ENCODE data around the gene ABHD8.
A peak's percentile ranks its signal among the peaks of the same experiment; 100 is the strongest.
"Not testable (repeated sequence)": the region's sequence is repeated elsewhere in the genome, so short reads cannot be mapped to it uniquely, and the experiment has no call there.

ABHD8 gene

DNA sequence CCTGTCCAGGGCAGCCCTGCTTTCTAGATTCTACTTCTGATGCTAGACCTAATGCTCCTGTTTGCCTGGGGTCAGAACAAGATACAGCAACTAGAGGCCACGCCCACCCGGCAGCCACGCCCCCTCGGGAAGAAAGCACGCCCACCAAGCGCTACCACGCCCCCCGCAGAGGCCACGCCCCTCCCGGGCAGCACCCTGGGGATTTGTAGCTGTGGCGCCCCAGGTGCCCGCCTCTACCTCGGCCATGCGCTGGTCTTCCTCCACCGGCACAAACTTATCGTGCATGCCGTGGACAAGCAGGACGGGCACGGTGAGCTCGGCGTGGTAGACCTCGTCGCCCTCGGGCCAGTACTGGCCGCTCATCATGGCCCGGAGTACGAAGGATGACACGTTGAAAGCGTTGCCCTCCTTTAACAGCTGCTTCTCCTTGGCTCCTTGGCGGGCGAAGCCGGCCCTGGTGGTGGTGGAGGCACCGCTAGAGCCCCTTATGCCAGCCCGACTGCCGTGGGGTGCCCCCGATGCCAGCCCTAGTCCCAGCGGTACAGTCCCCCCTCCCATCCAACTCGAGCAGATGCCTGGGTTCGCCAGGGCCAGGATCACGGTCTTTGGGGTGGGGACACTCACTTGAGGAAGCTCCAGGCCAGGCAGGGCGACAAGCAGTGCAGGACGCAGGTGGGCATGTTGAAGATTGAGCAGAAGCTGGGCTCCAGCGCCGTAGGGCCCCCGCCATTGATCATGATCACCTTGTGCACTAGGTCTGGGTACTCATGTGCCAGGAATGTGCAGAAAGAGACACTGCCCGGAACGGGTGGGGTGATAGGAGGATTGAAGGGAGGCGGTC is 9.0 kb downstream of the ABHD8 start:
- peak; percentile 71 for DNase-seq

DNA sequence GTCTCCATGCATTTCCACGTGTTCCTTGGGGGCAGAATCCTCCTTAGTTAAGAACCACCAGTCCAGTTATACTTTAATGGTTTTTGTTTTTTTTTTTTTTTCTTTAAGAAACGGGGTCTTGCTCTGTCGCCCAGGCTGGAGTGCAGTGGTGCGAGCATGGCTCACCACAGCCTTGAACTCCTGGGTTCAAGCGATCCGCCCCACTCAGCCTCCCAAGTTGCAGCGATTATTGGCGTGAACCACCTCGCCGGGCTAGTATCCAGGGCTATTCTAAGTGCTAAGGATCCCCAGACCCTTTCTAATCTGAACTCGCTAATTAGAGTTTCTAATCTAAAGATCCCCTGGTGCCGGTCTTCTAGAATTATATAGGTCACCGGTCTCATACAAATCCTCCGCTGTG is 9.6 kb downstream of the ABHD8 start:
- DNase-seq: no peak

DNA sequence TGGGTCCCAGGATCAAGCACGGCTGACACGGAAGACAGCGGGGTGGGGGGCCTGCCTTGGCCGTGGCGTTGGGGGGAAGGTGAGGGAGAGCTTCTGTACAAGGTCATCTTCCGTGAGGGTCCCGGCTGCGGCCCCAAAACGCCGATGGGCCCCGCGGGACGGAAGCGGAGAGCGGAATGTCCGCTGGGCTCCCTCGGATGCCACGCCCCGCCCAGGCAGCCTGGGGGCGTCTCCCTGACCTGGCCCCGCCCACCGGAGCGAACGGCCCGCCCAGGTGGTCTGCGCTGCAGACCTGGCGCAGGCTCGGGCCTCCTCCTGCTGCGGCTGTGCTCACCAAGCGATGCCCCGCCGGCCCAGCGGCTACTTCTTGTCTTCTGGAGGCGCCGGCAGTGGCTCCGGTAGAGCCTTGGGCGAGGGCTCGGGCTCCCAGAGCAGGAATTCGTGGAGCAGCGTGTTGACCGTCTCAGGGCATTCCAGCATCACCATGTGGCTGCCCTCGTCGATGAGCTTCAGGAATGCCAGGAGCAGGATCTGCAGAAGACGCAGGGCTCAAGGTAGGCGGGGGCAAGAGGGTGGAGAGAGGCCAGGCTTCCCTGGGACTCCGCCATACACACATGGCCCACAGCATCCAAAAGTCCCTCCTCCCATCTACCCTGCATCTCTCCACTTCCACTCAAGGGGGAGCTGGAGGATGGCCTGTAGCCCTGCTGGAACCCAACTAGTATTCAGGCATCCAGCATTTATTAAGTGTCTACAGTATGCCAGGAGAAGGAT is 10.7 kb downstream of the ABHD8 start:
- peak; percentile 80 for DNase-seq

DNA sequence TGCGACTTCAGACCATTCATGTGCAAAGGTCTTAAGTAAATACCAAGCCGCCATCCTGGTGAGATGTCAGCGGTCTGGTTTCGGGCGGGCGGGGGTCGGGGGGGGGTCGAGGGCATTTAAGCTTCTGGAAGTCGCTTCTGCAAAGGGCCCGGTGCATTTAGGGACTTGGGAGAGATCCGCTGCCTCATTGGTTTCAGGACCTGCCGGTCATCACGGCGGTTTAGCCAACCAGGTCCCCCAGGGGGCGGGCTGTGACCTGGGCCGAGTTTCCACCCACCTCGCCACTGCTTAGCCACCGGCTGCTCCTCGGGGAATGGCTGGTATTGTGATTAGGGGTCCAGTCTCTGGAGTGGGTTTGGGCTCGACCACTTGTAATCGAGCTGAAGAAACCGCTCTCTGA is 13.7 kb downstream of the ABHD8 start:
- no peak for DNase-seq

DNA sequence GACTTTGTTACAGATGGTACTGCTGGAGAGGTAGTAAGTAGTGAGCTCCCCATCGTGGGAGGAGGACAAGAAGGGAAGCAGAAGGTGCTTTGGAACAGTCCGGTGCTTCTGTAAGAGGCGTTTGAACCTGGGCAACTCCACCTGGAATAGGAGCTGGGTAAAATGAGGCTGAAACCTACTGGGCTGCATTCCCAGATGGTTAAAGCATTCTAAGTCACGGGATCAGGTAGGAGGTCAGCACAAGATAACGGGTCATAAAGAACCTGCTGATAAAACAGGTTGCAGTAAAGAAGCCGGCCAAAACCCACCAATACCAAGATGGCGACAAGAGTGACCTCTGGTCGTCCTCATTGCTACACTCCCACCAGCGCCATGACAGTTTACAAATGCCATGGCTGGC is 16.5 kb downstream of the ABHD8 start:
- no peak for DNase-seq

DNA sequence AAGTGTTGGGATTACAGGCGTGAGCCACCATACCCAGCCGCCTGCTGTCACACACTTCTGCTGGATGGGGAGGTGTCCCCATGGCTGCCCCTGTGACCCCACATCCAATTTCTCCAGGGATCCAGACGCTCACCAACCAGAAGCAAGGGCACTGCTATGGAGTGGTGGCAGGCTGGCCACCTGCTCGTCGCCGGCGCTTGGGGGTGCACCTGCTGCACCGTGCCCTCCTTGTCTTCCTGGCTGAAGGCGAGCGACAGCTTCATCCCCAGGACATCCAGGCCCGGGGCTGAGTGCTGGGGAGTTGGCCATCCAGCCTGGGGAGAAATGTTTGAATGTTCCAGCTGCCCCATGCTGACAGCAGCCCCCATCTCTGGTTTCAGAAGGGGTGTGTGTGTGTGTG is 17.0 kb downstream of the ABHD8 start:
- DNase-seq: no peak

DNA sequence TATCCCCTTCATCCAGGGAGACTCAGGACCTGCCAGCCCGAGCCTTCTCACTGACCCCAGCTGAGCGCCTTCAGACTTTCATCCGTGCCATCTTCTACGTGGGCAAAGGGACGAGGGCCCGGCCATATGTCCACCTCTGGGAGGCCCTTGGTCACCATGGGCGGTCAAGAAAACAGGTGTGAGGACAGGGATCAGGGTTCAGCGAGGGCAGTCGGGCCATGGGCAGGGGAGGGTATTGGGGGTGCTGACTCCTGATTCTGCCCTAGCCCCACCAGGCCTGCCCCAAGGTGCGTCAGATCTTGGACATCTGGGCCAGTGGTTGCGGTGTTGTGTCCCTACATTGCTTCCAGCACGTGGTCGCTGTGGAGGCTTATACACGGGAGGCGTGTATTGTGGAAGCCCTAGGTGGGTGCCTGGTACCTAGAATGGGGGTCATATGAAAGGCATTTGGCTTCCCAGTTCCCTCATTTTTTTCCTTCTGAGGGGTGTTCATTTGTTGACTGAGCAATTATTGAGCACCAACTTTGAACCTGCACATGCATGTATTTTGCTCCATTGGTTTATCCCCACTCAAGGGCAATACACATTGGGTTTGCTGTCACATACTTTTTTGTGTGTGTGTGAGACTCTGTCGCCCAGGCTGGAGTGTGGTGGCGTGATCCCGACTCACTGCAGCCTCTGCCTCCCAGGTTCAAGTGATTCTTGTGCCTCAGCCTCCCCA is 17.6 kb downstream of the ABHD8 start:
- no peak for DNase-seq

DNA sequence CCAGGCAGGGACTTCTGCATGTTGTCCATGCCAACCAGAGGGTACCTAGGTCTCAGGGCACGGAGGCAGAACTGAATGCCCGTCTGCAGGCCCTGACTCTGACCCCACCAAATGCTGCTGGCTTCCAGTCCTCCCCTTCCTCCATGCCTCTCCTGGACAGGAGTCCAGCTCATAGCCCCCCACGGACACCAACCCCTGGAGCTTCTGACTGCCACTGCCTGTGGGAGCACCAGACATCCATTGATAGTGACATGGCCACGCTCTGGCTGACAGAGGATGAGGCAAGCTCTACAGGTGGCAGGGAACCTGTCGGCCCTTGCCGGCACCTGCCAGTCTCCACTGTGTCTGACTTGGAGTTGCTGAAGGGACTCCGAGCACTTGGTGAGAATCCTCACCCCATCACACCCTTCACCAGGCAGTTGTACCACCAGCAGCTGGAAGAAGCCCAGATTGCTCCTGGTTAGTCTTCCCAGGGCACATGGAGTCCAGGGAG is 19.7 kb downstream of the ABHD8 start:
- no peak for DNase-seq

DNA sequence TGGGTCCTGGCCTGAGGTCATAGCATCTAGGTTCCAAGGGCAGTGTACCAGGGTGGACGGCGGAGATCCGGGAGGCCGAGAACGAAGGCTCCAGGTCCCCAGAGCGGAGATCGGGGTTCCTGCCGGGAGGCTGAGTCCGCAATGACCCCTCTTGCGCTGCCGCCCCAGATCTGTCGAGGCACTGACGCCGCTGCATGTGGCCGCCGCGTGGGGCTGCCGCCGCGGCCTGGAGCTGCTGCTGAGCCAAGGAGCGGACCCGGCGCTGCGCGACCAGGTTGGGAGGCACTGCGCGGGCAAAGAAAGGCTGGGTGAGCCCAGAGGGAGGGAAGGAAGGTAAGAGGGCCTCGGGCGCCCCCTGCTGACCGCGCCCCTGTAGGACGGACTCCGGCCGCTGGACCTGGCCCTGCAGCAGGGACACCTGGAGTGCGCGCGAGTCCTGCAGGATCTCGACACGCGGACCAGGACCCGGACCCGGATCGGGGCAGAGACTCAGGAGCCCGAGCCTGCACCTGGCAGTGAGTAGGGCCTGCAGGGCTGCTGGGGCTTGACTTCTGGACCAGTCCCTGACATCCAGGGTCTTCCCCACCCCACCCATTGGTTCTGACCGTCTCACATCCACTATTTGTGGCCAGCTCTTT is 20.6 kb downstream of the ABHD8 start:
- peak; percentile 85 for DNase-seq

DNA sequence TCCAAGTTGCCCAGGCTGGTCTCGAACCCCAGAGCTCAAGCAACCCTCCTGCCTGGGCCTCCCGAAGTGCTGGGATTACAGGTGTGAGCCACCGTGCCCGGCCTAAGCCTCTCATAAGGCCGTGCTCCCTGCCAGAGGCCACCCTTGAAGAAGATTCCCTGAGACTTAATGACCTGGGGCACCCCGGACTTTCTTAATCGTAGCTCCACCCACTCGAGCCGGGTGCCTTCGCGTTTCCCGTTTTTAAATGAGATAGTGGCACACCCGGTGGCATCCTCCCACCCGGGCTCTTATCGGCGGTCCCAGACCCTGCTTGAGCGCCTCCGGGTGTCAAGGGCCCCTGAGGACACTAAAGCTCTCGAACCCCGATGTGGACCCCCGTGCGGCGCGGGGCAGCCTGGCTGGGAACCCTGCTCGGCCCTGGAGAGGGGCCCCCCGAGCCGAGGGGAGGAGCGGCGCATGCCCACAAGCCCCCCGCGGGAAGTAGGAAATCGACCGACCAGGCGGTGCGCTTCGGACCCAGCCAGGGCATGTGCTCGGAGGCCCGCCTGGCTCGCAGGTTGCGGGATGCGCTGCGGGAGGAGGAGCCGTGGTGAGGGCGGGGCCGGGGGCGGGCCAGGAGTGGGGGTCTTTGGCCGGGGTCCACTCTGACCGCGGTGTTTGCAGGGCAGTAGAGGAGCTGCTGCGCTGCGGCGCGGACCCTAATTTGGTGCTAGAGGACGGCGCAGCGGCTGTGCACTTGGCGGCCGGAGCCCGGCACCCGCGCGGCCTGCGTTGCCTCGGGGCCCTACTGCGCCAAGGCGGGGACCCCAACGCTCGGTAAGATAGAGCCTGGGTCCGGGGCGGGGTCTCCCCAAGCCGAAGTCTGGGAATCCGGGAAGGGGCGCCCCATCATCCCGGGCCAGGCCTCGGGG is 21.6 kb downstream of the ABHD8 start, which contains the start of gene ANKLE1:
Gene ANKLE1 (plus strand): TSS at position 511 of the 914 bp plus-strand sequence. CDS start 20 bp downstream, at position 531.
- DNase-seq: no peak

DNA sequence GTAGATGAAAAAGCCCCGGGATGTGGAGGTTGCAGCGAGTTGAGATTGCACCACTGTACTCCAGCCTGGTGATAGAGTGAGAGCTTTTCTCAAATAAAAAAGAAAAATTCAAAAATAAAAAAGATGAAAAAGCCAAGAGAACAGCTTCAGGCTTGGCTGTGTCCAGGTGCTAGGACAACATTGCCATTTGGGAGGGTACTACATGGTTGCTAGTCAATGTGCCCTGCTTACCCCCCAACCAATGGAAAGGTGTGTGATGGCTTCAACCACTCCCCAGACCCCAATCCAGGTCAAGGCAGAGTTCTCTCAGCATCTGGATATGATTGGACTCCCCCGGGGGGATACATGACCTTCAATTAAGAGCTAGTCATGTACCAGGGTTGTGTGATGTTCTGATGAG is 23.8 kb downstream of the ABHD8 start:
- DNase-seq: no peak

DNA sequence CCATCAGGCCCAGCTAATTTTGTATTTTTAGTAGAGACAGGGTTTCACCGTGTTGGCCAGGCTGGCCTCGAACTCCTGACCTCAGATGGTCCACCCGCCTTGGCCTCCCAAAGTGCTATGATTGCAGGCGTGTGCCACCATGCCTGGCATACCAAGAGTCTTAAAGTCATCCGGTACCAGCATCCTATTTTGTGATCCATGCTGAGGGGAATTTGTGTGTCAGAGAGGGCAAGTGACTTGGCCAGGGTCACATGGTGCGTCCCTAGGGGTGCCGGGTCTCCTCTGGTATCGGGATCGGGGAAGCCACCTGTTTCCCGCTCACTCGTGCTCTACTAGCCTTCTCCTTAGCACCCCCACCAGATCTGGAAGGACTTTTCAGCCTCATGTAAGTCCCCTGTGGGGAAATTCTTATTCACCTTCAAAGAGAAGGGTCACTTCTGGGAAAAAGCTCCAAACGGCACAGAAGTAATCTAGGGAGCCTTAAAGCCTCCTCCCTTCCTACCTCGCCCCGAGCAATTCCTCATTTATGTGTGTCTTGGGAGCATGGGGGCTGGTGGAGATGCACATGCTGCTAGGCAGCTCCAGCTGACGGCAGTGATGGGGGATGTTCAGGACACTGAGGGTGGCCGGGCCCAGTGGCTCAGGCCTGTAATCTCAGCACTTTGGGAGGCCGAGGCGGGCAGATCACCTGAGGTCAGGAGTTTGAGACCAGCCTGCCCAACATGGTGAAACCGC is 27.6 kb downstream of the ABHD8 start:
- DNase-seq: no peak

DNA sequence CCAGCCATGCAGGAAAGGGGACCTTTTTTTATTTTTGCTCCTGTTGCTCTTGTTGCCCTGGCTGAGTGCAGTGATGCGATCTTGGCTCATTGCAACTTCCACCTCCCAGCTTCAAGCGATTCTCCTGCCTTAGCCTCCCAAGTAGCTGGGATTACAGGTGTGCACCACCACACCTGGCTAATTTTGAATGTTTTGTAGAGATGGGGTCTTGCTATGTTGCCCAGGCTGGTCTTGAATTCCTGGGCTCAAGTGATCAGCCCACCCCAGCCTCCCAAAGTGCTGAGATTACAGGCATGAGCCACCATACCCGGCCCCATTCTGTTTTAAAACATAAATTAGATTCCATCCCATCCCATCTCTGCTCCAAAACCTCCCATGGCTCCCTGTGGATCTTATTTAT is 28.3 kb downstream of the ABHD8 start:
- DNase-seq: not testable (repeated sequence)

DNA sequence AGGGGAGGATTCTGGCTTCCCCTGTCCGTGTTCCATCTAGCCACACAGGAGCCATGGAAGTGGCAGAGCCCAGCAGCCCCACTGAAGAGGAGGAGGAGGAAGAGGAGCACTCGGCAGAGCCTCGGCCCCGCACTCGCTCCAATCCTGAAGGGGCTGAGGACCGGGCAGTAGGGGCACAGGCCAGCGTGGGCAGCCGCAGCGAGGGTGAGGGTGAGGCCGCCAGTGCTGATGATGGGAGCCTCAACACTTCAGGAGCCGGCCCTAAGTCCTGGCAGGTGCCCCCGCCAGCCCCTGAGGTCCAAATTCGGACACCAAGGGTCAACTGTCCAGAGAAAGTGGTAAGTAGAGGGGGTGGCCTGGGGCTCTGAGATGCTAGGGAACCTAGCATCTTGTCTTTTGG is 34.5 kb downstream of the ABHD8 start:
- no peak for DNase-seq

DNA sequence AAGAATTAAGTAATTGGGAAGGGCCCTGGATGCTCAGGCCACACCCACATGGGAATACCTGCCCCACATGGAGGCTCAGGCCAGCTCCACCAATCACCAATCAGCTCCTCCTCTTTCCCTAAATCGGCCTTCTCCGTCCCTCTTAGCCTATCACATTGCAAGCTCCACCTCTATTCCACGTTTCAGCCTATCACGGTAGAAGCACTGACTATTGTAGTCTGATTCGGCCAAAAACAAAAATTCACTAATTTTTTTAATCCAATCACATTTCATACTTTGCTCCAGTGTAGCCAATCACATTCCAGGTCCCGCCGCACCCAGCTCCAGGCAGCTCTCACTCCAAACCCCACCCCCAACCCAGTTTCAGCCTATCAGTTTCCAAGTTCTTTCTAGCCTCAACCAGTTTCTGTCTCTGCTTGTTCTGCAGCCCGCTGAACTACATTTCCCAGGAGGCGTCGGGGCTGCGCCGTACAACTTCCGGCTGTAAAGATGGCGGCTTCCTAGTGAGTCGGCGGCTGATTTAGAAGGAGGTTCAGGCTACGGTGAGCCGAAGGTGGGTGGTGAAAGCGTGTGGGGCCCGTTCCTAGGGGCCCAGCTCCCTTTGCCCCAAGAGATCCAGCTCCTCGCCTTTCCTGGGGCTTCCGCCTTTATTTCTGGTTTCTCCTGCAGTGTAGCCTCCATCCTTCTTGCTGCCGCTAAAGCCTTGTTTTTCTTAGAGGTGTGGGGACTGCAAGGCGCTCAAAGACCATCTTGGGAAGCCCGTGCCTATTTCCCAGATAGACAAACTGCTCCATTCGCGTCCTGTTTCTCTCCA is 36.0 kb downstream of the ABHD8 start, which contains the start of gene BABAM1:
Gene BABAM1 (plus strand): TSS at position 469 of the 814 bp plus-strand sequence. CDS start 1,364 bp downstream, outside the sequence.
- DNase-seq: peak; percentile 88

DNA sequence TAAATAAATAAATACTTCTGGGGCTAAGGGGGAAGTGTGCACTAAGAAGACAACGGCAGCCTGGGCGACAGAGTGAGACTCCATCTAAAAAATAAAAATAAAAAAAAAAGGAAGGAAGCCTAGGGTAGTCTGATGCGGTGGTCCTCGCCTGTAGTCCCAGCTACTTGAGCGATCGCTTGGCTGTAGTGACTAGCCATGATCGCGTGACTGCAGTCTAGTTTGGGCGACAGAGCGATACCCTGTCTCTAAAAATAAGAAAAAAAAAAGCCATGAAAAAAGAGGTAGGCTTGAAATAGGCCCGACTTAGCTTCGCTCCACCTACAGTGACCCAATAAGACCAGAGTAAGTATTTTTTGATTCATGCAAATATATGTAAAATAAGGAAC is 36.6 kb downstream of the ABHD8 start:
- no peak for DNase-seq

DNA sequence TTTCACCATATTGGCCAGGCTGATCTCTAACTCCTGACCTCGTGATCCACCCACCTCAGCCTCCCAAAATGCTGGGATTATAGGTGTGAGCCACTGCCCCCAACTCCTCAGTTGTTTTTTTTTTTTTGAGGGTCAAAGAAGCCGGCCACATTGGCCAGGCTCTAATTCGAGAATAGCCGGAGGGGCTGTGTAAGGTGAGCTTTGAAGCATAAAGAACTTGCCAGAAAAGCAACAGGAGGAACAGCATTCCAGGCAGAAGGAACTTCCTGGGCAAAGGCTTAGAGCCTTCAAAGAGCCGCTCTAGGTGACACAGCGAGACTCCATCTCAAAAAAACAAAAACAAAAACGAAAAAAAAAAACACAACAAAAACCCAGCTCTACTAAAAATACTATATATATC is 37.2 kb downstream of the ABHD8 start:
- no peak for DNase-seq

DNA sequence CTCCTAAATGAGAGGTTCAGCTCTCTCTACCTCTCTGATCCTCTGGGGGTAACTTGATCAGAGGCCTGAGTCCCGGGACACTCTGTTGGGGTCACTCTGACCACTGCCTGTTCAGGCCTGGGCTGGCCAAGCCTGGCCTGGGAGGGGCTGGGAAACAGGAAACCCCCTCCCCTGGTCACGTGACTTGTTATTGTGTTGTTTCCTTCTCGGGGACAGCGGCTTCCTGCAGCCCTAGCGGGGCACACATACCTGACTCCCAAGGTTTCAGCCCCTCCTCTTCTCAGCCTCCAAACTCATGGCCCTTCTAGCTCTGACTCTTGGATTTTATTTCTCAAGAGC is 38.6 kb downstream of the ABHD8 start, which contains the start of gene USHBP1:
Gene USHBP1 (minus strand): TSS at position 105 of the 339 bp plus-strand sequence. CDS start 446 bp downstream, outside the sequence.
- no peak for DNase-seq

DNA sequence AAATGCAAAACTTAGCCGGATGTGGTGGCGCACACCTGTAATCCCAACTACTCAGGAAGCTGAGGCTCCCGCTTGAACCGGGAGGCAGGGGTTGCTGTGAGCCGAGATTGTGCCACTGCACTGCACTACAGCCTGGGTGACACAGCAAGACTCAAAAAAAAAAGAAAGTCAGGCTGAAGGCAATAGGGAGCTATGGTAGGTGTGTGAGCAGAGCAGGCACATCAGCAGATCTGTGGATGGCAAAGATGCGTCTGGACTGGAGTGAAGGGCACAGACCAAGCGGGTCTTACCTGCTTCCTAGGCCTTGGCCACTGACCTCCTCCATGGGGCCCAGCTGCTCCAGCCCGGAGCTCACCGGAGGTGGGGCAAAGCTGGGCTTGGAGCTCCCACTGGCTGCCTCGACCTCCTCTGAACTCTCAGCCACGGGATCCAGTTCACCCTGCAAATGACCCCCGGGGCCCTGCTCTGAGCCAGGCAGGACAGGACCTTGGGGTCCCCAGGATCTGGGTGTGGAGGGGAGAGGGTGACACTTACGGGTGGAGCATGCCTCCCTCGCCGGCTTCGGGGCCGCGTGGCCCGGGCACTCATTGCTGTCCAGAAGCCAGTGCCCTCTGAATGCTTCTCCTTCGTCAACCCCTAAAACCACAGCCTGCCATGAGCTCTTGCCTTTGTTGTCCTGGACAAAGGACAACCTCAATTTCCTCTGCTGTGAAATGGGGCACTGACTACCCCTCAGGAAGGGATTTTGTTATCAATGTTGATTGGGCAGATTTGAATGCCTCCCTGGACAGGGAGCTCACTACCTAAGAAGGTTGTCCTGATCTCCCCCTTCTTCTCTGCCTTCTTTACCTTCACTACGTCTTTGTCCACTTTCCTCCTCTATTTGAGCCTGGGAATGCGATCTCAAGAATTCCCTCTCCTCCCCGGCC is 39.2 kb downstream of the ABHD8 start:
- no peak for DNase-seq

All from activated CD4-positive, CD25-positive, alpha-beta regulatory T cell treated with anti-CD3 and anti-CD28 coated beads, Interleukin-2, amount 50 U/mL, for 72 hours (primary cell).